IPS-15b (cell line): ENCODE measurements around the gene KCNQ5.

Experiments used
- H3K27me3 ChIP-seq: one replicate; pipeline ENCODE4 v1.6.1; 2013; ENCODE audit warnings: low read length; ENCODE audit not compliant: control insufficient read depth, insufficient read depth
- H3K36me3 ChIP-seq: one replicate; pipeline ENCODE4 v1.6.1; 2013; ENCODE audit warnings: low read length; ENCODE audit not compliant: control insufficient read depth, insufficient read depth
- H3K4me1 ChIP-seq: one replicate; pipeline ENCODE4 v1.6.1; 2013; ENCODE audit warnings: mild to moderate bottlenecking, low read length; ENCODE audit not compliant: control insufficient read depth, insufficient read depth
- H3K4me3 ChIP-seq: one replicate; pipeline ENCODE4 v1.5.1; 2013; ENCODE audit warnings: low read depth, low read length
- H3K9ac ChIP-seq: one replicate; pipeline ENCODE4 v1.6.1; 2013; ENCODE audit warnings: low read depth, mild to moderate bottlenecking, low read length
- H3K9me3 ChIP-seq: one replicate; pipeline ENCODE4 v1.6.1; 2013; ENCODE audit warnings: mild to moderate bottlenecking, low read length; ENCODE audit not compliant: control insufficient read depth, insufficient read depth

The KCNQ5 gene

DNA sequence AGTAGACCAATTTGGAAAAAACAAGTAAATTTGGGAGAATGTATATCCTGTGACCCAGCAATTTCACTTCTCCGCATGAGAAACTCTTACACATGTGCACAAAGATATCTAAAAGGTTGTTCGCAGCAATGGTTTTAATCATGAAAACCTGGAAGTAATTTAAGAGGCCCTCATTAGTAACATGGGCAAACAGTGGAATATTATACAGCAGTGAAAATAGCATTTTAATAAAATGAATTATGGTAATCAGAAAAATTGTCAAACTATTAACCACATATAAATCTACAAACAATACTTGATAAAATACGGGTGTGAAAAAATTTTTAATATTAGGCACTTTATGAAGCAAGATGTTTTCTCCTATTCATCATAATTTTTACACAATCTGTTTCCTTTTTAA, 74.2 kb downstream of the KCNQ5 start:
- no peaks in the 10 kb centered on the region for H3K4me1 ChIP-seq
- no peaks in the 10 kb centered on the region for H3K27me3 ChIP-seq
- no peak overlapping the region for H3K9ac ChIP-seq
- H3K4me3 ChIP-seq = no peak overlapping the region
- H3K36me3 ChIP-seq = no peaks in the 10 kb centered on the region
- no peaks in the 10 kb centered on the region for H3K9me3 ChIP-seq

DNA sequence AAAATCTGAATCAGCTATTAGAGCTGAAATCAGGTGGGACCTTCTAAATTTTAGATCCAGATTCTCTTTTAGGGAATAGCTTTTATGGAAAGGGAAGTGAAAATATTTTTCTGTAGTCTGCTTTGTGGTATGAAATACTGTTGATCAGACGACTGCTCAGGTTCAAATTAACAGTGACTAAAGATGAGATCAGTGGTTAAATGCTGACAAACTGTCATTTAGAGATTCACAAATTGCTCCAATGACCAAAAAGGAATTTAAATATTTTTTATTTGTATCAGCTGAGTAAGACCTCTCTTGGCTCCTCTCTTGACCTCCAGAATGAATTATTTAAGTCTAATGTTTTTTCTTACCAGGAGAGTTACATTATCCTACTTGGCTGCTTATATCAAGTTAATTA, 77.3 kb downstream of the KCNQ5 start:
- no peaks in the 10 kb centered on the region for H3K4me1 ChIP-seq
- H3K27me3 ChIP-seq = no peaks in the 10 kb centered on the region
- no peak overlapping the region for H3K9ac ChIP-seq
- no peaks in the 10 kb centered on the region for H3K9me3 ChIP-seq
- H3K4me3 ChIP-seq = no peak overlapping the region
- H3K36me3 ChIP-seq = no peaks in the 10 kb centered on the region

DNA sequence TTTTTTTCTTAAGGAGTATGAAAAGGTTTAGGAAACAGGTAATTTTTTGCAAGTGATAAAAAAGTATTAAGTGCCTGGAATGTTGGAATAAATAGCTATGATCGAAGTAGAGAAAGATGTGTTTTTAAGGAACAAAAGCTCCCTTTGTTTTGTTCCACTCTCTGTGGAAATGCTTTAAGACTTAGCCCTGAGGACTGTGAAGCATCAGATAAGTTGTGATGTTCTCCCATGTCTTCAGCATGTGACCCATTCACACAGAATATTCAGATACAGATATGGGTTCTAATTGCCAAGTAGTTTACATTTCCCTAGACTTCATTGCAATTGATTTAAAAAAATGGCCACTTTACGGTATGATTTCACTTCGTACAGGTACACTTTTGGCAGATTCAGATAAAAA, 80.6 kb downstream of the KCNQ5 start:
- Histone ChIP-seq H3K27me3 (no peaks in the 10 kb centered on the region), H3K9me3 (no peaks in the 10 kb centered on the region), H3K9ac (no peak overlapping the region), H3K4me3 (no peak overlapping the region), H3K4me1 (no peaks in the 10 kb centered on the region), H3K36me3 (no peaks in the 10 kb centered on the region)

DNA sequence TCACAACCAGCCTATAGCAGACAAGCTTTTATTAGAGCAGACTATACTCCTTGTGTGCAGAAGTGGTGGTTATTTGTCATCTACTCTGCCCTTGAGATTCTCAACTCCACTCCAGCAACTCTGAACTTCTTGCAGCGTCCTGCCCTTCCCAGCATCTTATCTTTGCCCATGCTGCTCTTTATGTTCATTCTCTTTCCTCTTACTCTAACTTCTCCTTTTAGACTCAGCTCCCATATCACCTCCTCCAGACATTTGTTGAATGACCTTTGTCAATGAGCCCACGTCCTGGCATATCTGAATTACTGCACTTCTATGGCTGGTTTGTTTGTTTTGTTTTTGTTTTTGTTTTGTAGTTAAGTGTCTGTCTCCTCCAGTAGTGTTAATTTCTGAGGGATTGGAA, 81.2 kb downstream of the KCNQ5 start:
- Histone ChIP-seq H3K4me1 (no peaks in the 10 kb centered on the region), H3K36me3 (no peaks in the 10 kb centered on the region), H3K9me3 (no peaks in the 10 kb centered on the region), H3K4me3 (no peak overlapping the region), H3K9ac (no peak overlapping the region), H3K27me3 (no peaks in the 10 kb centered on the region)

DNA sequence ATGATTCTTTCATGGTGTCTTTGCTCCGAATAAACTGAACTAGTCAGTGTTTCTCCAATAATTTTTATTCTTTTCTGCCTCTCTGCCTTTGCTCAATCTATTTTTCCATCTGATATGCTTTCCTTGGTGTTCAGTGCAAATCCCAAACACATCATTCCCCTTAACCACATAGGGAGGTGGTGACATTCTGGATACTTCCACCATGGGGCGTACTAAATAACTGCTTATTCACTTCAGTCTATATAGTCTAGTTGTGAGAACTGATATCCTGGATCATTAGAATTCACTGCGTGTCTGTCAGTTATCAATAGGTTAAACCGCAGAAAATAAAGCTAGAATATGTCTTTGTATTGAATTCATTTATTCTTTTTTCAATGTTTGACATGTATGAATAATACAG, 83.1 kb downstream of the KCNQ5 start:
- Histone ChIP-seq H3K9ac (no peak overlapping the region), H3K4me1 (no peaks in the 10 kb centered on the region), H3K9me3 (no peaks in the 10 kb centered on the region), H3K4me3 (no peak overlapping the region), H3K27me3 (no peaks in the 10 kb centered on the region), H3K36me3 (no peaks in the 10 kb centered on the region)

DNA sequence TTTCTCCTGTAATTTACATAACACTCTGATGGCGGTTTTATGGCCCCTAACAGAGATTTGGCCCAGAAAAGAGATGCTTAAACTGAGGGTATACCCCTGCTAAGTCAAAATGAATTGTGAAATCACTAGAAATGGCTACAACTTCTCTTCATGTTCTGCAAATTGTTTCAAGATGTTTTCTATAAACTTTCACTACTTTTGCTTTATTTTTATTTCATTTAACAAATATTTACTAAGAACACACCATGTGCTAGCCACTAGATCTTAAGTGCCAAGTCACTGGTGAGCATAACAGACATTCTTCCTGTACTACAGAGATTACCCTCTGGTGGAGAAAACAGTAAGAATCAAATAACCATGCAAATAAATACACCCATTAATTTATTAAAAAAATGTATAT, 87.6 kb downstream of the KCNQ5 start:
- Histone ChIP-seq H3K27me3 (no peaks in the 10 kb centered on the region), H3K4me3 (no peak overlapping the region), H3K9me3 (no peaks in the 10 kb centered on the region), H3K4me1 (no peaks in the 10 kb centered on the region), H3K36me3 (no peaks in the 10 kb centered on the region), H3K9ac (no peak overlapping the region)

DNA sequence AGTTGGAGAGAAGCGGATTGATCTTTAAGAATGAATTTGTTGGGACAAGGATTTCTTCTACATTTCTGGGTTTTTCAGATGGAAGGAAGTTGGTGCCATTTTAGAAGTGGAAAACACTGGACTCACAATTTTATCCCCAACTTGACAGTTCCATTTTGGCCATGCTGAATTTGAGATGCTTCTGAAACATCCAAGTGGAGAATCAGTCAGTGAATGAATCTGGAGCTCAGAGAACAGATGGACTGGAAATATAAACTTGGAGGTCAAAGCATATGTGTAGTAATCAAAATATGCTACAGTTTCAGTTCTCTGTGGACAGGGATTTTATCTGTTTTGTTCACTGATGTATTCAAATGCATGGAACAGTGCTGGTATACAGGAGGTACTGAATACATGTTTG, 89.9 kb downstream of the KCNQ5 start:
- H3K9ac ChIP-seq = no peak overlapping the region
- no peaks in the 10 kb centered on the region for H3K27me3 ChIP-seq
- H3K4me3 ChIP-seq = no peak overlapping the region
- H3K9me3 ChIP-seq = no peaks in the 10 kb centered on the region
- no peaks in the 10 kb centered on the region for H3K4me1 ChIP-seq
- no peaks in the 10 kb centered on the region for H3K36me3 ChIP-seq

DNA sequence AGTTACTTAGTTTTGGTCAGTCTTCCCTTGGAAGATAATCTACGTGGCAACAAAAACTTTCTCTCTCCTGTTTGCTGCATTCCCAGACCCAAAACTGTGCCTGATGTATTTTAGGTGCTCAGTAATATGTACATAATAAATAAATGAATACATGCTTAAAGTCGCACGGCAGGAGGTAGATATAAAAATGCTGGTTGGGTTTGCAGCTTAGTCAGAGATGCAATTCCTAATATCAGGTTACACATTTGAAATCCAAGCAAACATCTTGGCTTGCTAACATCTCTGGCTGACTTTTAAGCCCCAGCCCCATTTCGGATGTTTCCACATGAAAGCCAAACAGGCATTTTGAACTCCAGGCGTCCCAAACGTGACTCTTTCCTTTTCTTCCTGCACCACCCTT, 91.0 kb downstream of the KCNQ5 start:
- Histone ChIP-seq H3K4me3 (no peak overlapping the region), H3K9me3 (no peaks in the 10 kb centered on the region), H3K4me1 (no peaks in the 10 kb centered on the region), H3K9ac (no peak overlapping the region), H3K27me3 (no peaks in the 10 kb centered on the region), H3K36me3 (no peaks in the 10 kb centered on the region)

DNA sequence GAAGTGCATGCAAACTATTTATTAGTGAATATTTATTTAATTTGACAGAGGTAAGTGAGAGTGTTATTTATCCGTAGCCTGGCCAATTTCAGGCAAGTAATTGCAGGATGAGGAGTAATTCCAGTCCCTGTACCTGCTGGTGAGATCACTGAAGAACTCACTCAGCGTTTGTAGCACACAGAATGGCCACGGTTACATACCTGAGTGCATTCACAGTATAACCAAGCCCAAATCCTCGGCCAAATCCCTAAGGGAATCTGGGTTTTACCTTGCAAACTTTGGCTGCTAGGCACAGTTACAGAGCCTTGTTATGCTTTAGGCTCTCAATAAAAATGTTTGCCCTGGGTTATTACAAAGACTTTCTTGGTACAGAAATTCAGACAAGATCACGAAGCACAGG, 93.3 kb downstream of the KCNQ5 start:
- Histone ChIP-seq H3K9me3 (no peaks in the 10 kb centered on the region), H3K36me3 (no peaks in the 10 kb centered on the region), H3K4me3 (no peak overlapping the region), H3K27me3 (no peaks in the 10 kb centered on the region), H3K9ac (no peak overlapping the region), H3K4me1 (no peaks in the 10 kb centered on the region)

DNA sequence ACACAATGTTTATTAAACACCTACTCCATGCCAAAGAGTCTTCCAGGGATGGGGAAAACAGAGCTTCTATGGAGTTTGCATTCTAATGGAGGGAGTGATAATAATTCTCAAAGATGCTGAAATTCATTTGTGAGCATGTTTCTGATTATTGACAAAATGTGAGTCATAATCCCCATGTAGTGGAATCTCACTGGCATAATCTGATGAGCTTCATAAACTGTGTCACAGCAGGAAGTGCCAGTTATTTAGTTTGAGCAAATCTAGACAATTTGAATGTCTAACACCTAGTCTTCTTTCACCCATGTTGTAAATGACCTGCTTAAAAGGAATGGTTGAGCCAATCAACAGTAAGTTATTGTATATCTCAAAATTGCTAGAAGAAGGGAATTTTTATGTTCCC, 95.1 kb downstream of the KCNQ5 start:
- no peaks in the 10 kb centered on the region for H3K27me3 ChIP-seq
- H3K9me3 ChIP-seq = no peaks in the 10 kb centered on the region
- no peak overlapping the region for H3K9ac ChIP-seq
- no peak overlapping the region for H3K4me3 ChIP-seq
- H3K36me3 ChIP-seq = no peaks in the 10 kb centered on the region
- H3K4me1 ChIP-seq = no peaks in the 10 kb centered on the region

DNA sequence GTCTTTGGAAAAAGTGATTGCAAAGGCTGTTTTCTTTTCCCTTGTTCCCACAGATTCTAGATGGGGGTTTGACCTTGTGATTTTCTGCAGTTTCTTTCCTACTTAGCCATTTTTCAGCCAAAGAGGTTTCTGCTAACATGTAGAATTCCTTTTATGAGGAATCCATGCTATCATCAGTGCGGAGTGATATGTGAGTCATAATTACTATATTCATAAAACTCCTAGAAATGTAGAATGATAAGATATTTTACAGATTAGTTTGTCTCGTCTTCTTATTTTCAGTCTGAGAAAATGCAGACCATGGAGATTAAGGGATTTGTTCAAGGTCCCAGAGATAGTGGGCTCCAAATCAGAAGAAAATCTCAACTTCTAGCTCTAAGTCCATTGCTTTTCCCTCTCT, 98.6 kb downstream of the KCNQ5 start:
- H3K36me3 ChIP-seq = no peaks in the 10 kb centered on the region
- no peaks in the 10 kb centered on the region for H3K9me3 ChIP-seq
- no peak overlapping the region for H3K9ac ChIP-seq
- H3K27me3 ChIP-seq = no peaks in the 10 kb centered on the region
- H3K4me1 ChIP-seq = no peaks in the 10 kb centered on the region
- H3K4me3 ChIP-seq = no peak overlapping the region

DNA sequence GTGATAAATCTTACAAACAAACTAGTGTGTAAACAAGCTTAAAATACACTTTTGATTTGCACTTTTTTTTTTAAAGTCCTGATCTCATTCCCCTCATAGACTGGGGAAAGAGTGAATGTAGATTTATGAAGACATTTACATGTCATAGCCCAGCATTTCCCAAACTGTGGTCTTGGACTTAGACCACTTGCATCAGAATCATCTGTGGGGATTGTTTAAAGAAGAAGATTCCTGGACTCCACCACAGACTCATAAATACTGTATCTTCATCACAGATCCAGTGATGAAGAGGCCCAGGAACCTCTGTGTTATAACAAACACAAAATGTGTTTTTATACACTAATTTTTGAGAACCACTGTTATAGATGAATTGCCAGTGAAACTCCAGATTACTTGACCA, 99.5 kb downstream of the KCNQ5 start:
- H3K4me3 ChIP-seq = no peak overlapping the region
- H3K27me3 ChIP-seq = no peaks in the 10 kb centered on the region
- no peaks in the 10 kb centered on the region for H3K36me3 ChIP-seq
- H3K4me1 ChIP-seq = no peaks in the 10 kb centered on the region
- no peak overlapping the region for H3K9ac ChIP-seq
- H3K9me3 ChIP-seq = no peaks in the 10 kb centered on the region

DNA sequence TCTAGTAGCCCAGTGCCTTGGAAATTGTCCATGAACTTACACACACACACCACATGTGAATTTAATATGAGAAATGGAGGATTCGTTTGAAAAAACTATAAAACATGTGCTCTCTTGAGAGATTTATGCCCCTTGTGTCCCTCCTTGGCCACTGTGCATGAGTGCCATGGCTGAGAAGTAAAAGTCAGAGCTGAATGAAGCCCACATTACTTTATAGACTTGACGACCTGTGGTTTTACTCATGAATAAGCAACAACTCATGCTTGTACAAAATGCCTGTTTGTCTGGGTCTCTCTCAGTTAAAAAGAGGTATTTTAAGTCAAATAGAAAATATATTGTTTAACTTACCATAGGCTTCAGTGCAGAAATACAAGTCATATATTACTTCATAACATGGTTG, 102.7 kb downstream of the KCNQ5 start:
- no peak overlapping the region for H3K4me3 ChIP-seq
- no peak overlapping the region for H3K9ac ChIP-seq

More for the DNA sequence above, 102.7 kb downstream of the KCNQ5 start:
- no peaks in the 10 kb centered on the region for H3K4me1 ChIP-seq
- H3K27me3 ChIP-seq = no peaks in the 10 kb centered on the region
- no peaks in the 10 kb centered on the region for H3K9me3 ChIP-seq
- no peaks in the 10 kb centered on the region for H3K36me3 ChIP-seq
